Immature natural killer cell (primary cell): Measurements from ENCODE around the gene EIF4EBP2. TPM values are rescaled to one million over a fixed set of nuclear protein-coding genes. Genes with fewer than 3 reads are reported as not detected.

Experiments
- DNase-seq, 3 donors: peaks; one replicate each; pipeline ENCODE4 v3.0.0; 2022; ENCODE audit warnings: mixed read lengths in 1 of 3
- H3K27ac Mint-ChIP-seq, 6 donors: one replicate each; pipeline ENCODE4 v1.8.0; 2020; ENCODE audit warnings: mixed read lengths in 6 of 6, mild to moderate bottlenecking in 5 of 6, inconsistent platforms in 4 of 6, moderate library complexity in 3 of 6
- H3K27me3 Mint-ChIP-seq, 3 donors: one replicate each; pipeline ENCODE4 v1.8.0; 2020 to 2021; ENCODE audit warnings: low read depth in 3 of 3, mild to moderate bottlenecking in 3 of 3, mixed read lengths in 3 of 3, moderate library complexity in 3 of 3, inconsistent platforms in 1 of 3
- H3K36me3 Mint-ChIP-seq, 3 donors: one replicate each; pipeline ENCODE4 v1.8.0; 2020; ENCODE audit warnings: mixed read lengths in 3 of 3, inconsistent platforms in 2 of 3, mild to moderate bottlenecking in 2 of 3
- H3K4me1 Mint-ChIP-seq, 2 donors: one replicate each; pipeline ENCODE4 v1.8.0; 2020; ENCODE audit warnings: inconsistent platforms in 2 of 2, mild to moderate bottlenecking in 2 of 2, mixed read lengths in 2 of 2, moderate library complexity in 1 of 2
- H3K4me3 Mint-ChIP-seq, 5 donors: one replicate each; pipeline ENCODE4 v1.8.0; 2020; ENCODE audit warnings: mild to moderate bottlenecking in 5 of 5, mixed read lengths in 5 of 5, inconsistent platforms in 3 of 5, moderate library complexity in 3 of 5
- H3K9me3 Mint-ChIP-seq, 6 donors: one replicate each; pipeline ENCODE4 v1.8.0; 2020; ENCODE audit warnings: mild to moderate bottlenecking in 6 of 6, mixed read lengths in 6 of 6, inconsistent platforms in 4 of 6, moderate library complexity in 3 of 6
- polyA plus RNA-seq, 3 donors: library from polyadenylated mRNA; unstranded; fragments of 300-500 nt; fragmentation: Illumina TruSeq; gene quantifications; one replicate each; pipeline ENCODE4 v1.2.3, GENCODE V29; 2021

The EIF4EBP2 gene
- polyA plus RNA-seq, 3 donors from 2014 or later = 67.6 to 105 (median 92.4) TPM

DNA sequence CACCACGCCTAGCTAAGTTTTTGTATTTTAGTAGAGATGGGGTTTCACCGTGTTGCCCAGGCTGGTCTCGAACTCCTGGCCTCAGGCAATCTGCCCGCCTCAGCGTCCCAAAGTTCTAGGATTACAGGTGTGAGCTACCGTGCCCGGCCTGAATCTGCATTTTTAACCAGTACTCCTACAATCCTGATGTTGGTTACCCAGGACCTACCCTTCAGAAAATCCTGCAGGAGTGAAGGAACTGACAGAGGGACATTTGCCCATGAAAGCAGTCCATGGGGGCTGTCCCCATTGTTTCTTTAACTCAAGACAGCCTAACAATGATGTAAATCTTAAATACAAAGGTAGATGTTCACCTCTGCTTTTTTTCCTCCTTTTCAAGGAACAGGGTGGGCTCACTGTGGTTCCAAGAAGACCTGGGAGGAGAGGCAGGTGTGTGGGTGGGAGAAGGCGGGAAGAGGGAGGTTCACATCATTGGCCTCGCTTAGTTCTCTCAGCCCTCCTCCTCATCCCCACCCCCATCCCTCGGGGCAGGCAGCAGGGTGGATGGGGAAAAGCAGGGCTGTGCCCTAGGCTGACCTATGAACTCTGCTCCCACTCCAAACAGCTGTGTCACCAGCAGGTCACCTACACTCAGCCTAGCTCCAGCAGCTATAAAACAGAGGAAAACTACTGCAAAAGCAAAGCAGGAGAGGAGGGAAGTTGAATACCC, 35.0 kb upstream of the EIF4EBP2 start:
- H3K27me3 Mint-ChIP-seq = peaks cover 0 to 2% (median 0%) of the 10 kb centered on the region in 3 donors
- DNase-seq = no peak
- H3K36me3 Mint-ChIP-seq = no peaks in the 10 kb centered on the region
- peaks cover 8 to 9% of the 10 kb centered on the region in 2 donors for H3K4me1 Mint-ChIP-seq
- H3K9me3 Mint-ChIP-seq = no peaks in the 10 kb centered on the region
- H3K27ac Mint-ChIP-seq = no peak overlapping the region
- H3K4me3 Mint-ChIP-seq = no peak overlapping the region

DNA sequence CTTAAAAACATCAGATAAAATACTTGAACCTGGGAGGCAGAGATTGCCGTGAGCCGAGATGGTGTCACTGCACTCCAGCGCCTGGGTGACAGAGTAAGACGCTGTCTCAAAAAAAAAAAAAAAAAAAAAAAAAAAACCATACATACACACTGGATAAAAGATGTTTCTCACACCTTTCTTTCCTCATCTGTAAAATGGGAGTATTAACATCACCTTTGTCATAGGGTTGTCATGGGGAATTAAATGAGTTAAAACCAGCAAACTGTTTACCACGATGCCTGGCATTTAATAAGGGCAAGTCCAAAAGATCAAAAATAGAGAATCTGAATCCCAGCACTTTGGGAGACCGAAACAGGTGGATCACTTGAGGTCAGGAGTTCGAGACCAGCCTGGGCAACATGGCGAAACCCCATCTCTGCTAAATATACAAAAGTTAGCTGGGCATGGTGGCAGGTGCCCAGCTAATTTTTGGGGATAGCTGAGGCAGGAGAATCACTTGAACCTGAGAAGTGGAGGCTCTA, 34.4 kb upstream of the EIF4EBP2 start:
- H3K4me1 Mint-ChIP-seq = peaks cover 3% of the 10 kb centered on the region in 2 donors
- no peaks in the 10 kb centered on the region for H3K36me3 Mint-ChIP-seq
- H3K27me3 Mint-ChIP-seq = peaks cover 0 to 3% (median 0%) of the 10 kb centered on the region in 3 donors
- no peaks in the 10 kb centered on the region for H3K9me3 Mint-ChIP-seq
- no peak overlapping the region for H3K27ac Mint-ChIP-seq
- DNase-seq = no peak
- no peak overlapping the region for H3K4me3 Mint-ChIP-seq

DNA sequence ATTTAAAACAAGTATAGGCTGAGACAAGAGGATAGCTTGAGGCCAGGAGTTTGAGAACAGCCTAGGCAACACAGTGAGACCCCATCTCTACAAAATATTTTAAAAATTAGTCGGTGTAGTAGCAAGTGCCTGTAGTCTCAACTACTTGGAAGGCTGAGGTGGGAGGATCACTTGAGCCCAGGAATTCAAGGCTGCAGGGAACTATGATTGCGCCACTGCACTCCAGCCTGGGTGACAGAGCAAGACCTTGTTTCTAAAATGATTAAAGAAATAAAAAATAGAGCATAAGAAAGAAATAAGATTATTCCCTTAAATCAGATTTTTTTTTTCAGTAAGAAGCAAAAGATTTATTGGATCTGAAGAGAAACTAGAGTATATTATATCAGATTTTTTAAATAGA, 33.2 kb upstream of the EIF4EBP2 start:
- no peaks in the 10 kb centered on the region for H3K9me3 Mint-ChIP-seq

DNA sequence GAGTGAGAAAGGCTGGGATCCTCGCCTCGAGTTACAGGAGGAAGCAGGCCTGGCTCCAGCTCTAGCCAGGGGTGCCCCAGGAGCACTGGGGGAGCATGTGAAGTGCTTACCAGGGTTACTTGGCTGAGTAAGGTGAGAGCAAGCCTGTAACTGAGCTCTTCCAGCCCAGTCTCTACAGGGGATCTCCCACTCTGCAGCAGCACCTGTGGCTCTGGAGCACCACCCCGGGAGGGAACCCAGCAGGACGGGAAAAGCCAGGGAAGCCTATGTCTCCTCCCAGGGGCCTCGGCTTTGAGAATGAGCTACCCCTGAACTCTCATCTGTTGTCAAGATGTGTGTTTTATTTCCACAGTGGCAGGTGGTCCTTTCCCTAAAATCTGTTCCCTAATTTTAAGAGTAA, 32.1 kb upstream of the EIF4EBP2 start:
- H3K27me3 Mint-ChIP-seq = peaks cover 0 to 3% (median 3%) of the 10 kb centered on the region in 3 donors
- no peaks in the 10 kb centered on the region for H3K9me3 Mint-ChIP-seq
- no peak overlapping the region for H3K27ac Mint-ChIP-seq
- H3K4me3 Mint-ChIP-seq = no peak overlapping the region
- no peak for DNase-seq
- no peaks in the 10 kb centered on the region for H3K4me1 Mint-ChIP-seq
- no peaks in the 10 kb centered on the region for H3K36me3 Mint-ChIP-seq

More for the DNA sequence above, 33.2 kb upstream of the EIF4EBP2 start:
- H3K4me3 Mint-ChIP-seq = no peak overlapping the region
- H3K27ac Mint-ChIP-seq = no peak overlapping the region
- no peaks in the 10 kb centered on the region for H3K36me3 Mint-ChIP-seq
- no peaks in the 10 kb centered on the region for H3K4me1 Mint-ChIP-seq
- peaks cover 0 to 3% (median 0%) of the 10 kb centered on the region in 3 donors for H3K27me3 Mint-ChIP-seq
- DNase-seq = no peak

DNA sequence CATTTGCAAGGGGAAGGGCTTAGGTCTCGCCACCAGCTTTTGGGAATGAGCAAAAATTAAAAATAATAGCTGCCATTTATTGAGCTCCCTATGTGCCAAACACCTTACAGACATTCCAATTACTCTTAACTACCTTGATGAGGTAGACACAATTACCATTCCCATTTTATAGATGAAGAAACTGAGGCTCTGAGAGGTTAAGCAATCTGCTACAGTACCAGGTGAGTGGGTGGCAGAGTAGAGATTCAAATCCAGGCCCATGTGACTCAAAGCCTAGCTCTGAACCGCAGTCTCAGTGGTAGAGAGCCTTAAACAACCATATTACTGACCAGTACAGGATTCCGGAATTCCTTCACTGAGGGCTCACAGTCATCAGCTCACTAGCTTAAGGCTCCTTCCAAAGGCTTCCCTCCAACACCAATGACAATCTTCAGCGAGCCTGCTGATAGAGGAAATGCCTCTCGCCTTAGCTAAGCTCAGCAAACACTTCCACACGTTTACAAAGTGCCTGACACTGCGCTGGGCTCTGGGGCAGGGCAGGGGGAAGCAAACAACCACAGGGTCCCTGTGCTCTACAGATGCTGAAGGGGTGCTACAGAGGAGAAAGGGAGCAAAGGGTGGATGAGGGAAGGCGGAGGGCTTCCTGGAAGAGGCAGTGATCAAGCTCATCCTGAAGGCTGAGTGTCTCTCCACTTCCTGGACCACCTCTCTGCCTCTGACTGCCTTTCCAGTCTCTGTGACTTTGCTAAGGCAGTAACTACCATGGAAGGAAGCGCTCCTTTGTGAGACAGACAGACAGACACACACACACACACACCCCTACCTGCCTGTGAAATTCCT, 28.9 kb upstream of the EIF4EBP2 start:
- Mint-ChIP-seq H3K4me3 (no peak overlapping the region), H3K27ac (no peak overlapping the region), H3K27me3 (peaks cover 0 to 8% (median 5%) of the 10 kb centered on the region in 3 donors), H3K4me1 (no peaks in the 10 kb centered on the region), H3K36me3 (no peaks in the 10 kb centered on the region), H3K9me3 (peaks cover 0 to 4% (median 0%) of the 10 kb centered on the region in 6 donors)
- DNase-seq = no peak

DNA sequence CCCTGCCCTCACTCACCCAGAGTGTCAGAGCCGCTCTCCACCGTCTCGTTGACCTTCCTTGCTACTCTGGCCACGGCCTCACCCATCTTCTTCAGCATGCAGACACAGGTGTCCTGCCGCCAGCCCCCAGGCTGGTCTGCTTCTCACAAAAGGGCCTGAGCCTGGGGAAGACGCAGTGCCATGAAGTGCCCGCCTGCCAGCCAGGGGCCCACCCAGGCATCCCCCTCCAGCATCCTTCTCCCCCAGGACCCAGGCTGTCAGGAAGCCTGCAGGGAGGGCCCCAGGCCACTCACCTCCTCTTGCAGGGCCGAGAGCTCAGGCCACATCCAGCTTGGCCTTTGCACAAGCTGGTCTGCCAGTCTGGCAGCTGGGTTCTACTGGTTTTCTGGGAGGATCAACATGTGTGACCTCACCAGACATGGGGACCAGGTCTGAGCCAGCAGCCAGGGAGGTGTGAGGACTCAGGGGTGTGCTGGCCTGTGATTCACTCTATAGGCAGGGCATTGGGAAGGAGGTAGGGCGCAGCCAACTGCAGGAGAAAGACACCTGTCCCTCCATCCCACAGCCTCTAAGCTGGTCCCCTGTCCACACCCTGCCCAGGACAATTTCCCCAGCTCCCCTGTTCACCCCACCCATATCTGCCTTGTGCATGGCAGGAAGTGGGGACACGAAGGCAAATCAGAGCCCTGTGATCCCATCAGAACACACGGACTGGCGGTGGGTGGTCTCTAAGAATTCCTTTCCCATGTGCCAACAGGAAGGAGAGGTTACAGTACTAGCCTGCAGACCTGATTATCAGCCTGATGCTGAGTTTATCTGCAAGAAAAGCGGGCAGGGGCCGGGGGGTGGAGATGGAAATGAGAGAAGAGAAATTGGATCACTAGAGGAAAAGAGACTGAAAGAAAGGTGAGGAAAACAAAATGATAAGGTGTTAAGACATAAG, 27.2 kb upstream of the EIF4EBP2 start:
- peaks cover 0 to 4% (median 0%) of the 10 kb centered on the region in 6 donors for H3K9me3 Mint-ChIP-seq
- no peaks in the 10 kb centered on the region for H3K36me3 Mint-ChIP-seq
- no peak overlapping the region for H3K27ac Mint-ChIP-seq
- peaks cover 5 to 6% of the 10 kb centered on the region in 2 donors for H3K4me1 Mint-ChIP-seq
- no peak overlapping the region for H3K4me3 Mint-ChIP-seq
- DNase-seq = no peak
- peaks cover 0 to 7% (median 6%) of the 10 kb centered on the region in 3 donors for H3K27me3 Mint-ChIP-seq

DNA sequence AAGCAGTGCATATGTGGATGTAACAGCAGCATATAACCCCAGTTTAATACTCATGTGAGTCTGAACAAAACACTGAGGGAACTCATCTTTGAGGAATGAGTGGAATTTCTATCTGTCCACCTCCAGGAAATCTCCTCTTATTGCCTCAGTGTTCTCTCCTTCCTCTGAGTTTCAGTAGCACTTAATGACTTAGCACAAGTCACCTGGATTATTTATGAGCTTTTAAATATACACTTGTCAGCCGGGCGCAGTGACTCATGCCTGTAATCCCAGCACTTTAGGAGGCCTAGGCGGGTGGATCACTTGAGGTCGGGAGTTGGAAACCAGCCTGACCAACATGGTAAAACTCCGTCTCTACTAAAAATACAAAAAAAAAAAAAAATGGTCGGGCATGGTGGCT, 25.8 kb upstream of the EIF4EBP2 start:
- Mint-ChIP-seq H3K4me1 (peaks cover 8 to 14% of the 10 kb centered on the region in 2 donors), H3K4me3 (no peak overlapping the region), H3K36me3 (no peaks in the 10 kb centered on the region), H3K27ac (no peak overlapping the region), H3K27me3 (peaks cover 2 to 10% (median 8%) of the 10 kb centered on the region in 3 donors), H3K9me3 (peaks cover 0 to 4% (median 0%) of the 10 kb centered on the region in 6 donors)
- DNase-seq = no peak

DNA sequence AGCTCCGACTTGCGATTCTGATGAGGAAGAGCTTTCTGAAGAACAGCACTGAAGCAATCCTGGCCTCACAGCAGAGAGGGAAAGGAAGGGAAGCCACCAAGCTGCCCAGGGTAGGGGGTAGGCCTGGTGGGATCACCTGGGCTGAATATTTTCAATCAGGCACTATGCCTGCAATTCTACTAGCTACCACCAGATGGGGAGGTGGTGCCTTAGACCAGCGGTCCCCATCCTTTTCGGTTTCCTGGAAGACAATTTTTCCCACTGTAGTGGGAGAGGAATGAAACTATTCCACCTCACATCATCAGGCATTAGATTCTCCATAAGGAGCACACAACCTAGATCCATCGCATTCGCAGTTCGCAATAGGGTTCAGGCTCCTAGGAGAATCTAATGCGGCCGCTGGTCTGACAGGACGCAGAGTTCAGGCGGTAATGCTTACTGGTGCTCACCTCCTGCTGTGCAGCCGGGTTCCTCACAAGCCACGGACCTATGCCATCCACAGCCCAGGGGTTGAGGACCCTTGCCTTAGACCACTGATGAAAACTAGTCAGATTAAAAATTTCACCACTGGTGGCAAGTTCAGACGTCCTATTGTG, 24.3 kb upstream of the EIF4EBP2 start:
- no peak overlapping the region for H3K27ac Mint-ChIP-seq
- H3K4me1 Mint-ChIP-seq = peaks cover 8 to 18% of the 10 kb centered on the region in 2 donors
- DNase-seq = no peak
- H3K4me3 Mint-ChIP-seq = peak overlapping the region in 1 of 5 donors; percentile 24
- H3K9me3 Mint-ChIP-seq = peaks cover 0 to 4% (median 0%) of the 10 kb centered on the region in 6 donors
- H3K27me3 Mint-ChIP-seq = peaks cover 2 to 10% (median 7%) of the 10 kb centered on the region in 3 donors
- H3K36me3 Mint-ChIP-seq = no peaks in the 10 kb centered on the region

DNA sequence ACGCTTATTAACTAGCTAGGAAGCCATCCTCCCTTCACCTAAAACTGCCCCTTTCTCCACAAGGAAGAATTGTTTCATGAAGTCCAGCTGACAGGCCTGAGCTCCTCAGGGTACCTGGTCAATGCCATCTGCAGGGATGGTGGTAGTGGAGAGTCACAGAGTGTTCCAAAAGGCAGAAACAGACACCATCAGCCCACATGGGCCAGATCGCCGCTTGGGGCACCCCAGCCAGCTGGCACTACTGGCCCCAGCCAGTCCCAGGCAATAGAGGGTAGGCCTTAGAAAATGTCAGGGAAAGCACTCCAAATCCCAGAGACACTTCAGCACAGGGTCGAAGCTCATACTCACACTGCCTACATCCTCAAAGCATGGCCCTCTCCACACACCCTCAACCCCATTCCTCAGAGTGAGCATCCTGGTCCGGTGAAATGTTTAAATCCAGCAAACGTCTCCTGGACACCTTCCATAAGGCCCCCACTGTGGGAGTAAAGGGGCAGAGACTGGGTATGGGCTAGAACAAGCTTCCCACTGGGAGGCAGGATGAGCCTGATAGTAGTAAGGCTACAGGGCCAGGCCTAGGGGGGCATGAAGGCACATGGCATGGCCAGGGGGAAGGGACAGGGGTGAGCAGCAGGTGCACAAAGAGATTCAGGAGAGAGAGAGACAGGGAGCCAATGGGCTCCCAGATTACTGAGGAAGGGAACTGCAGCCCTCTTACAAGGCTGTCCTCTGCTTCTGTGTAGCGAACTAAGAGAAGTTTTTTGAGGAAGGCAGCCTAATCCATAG, 23.4 kb upstream of the EIF4EBP2 start:
- Mint-ChIP-seq H3K27ac (no peak overlapping the region), H3K9me3 (peaks cover 0 to 4% (median 0%) of the 10 kb centered on the region in 6 donors), H3K27me3 (peaks cover 2 to 10% (median 7%) of the 10 kb centered on the region in 3 donors), H3K36me3 (no peaks in the 10 kb centered on the region), H3K4me1 (peaks cover 8 to 18% of the 10 kb centered on the region in 2 donors), H3K4me3 (peak overlapping the region; percentile 83 to 91 (median 88))
- DNase-seq = no peak

DNA sequence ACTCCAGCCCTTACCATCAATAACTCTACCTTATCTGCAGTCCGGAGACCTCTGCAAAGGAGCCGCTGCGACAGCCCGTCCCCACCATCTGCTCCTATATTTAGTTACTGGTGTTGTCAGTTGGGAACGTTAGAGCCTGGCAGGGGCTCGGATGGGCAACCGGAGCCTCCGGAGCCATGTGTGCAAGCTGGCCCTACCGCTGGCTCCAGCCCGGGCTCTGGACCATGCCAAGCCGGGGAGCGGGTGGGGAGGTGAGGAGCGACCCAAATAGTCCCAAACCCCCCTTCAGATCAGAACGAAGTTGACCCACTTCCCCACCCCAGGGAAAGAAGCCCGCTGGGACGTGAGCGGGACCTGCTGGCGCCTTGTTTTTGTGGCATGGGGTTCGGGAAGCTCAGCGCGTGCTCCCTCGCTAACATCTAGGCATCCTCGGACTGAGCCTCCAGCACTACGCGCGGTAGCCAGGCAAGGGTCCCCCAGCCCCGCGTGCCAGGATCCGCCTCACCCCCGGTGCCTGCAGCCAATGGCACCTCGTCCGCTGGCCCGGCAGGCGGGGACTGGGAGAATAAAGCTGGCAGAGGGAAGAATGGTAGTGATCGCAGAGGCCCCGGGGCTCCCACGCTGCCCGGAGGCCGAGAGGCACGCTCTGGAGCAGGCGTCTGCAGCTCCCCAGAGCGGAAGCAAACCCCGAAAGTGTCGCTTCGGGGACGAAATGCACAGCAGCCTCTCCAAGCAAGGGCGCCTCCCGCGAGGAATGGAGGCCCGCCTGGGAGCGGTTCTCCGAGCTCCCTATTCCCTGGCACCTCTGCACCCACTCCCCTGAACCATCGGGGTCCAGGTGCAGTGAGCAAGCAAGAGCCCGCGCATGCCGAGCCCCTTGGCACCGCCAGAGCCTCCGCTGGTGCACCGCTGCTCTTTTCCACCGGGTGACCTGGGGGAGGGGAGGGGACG, 22.2 kb upstream of the EIF4EBP2 start:
- peaks cover 5 to 7% (median 7%) of the 10 kb centered on the region in 3 donors for H3K27me3 Mint-ChIP-seq
- peak overlapping the region in 1 of 6 donors; percentile 2 for H3K27ac Mint-ChIP-seq
- DNase-seq = peak in 2 of 3 donors; percentile 6 to 18
- peak overlapping the region; percentile 83 to 91 (median 88) for H3K4me3 Mint-ChIP-seq
- peaks cover 8 to 18% of the 10 kb centered on the region in 2 donors for H3K4me1 Mint-ChIP-seq
- H3K36me3 Mint-ChIP-seq = no peaks in the 10 kb centered on the region
- peaks cover 0 to 4% (median 0%) of the 10 kb centered on the region in 6 donors for H3K9me3 Mint-ChIP-seq

DNA sequence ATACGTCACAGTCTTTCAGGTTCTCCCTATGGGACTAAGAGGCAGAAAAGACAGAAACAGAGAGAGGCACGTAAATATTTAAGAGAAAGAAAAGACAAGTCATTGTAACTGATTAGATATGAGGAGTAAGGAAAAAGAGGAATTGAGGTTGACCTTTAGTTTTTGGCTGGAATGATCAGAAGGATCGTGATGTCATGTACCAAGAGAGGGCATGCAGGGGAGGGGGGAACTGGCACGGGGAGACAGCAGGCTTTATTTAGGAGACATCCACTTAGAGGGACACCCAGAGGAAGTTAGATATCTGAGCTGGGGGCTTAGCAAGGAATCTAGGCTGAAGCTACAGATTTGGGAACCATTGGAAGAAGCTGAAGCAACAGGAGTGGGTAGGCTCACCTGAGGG, 12.3 kb upstream of the EIF4EBP2 start:
- peak overlapping the region in 2 of 6 donors; percentile 30 for H3K27ac Mint-ChIP-seq
- DNase-seq = no peak
- H3K4me3 Mint-ChIP-seq = no peak overlapping the region
- no peaks in the 10 kb centered on the region for H3K9me3 Mint-ChIP-seq
- no peaks in the 10 kb centered on the region for H3K4me1 Mint-ChIP-seq
- H3K27me3 Mint-ChIP-seq = peaks cover 2 to 6% (median 4%) of the 10 kb centered on the region in 3 donors
- H3K36me3 Mint-ChIP-seq = no peaks in the 10 kb centered on the region
